GDM1 (cell line): Measurements from ENCODE around the gene NDC1.
"Not testable (repeated sequence)": the region's sequence is repeated elsewhere in the genome, so short reads cannot be mapped to it uniquely, and the experiment has no call there.

Experiments
- DNase-seq: peaks from one replicate; lab custom pipeline; 2025; lab: John Stamatoyannopoulos, UW

The NDC1 gene

GRCh38 chr1:53825306-53825705 is 12.8 kb downstream of the NDC1 start:
- no peak for DNase-seq

- no peak for DNase-seq
Measured at GRCh38 chr1:53822931-53823330, 15.2 kb downstream of the NDC1 start.

GRCh38 chr1:53821380-53821779 is 16.7 kb downstream of the NDC1 start:
- DNase-seq = no peak

GRCh38 chr1:53819387-53819786 is 18.7 kb downstream of the NDC1 start:
- DNase-seq = no peak

- not testable (repeated sequence) for DNase-seq
Measured at GRCh38 chr1:53816584-53816983, 21.5 kb downstream of the NDC1 start.

- DNase-seq = not testable (repeated sequence)
Measured at GRCh38 chr1:53815484-53815883, 22.6 kb downstream of the NDC1 start.

- DNase-seq = no peak
Measured at GRCh38 chr1:53811414-53811851, 26.7 kb downstream of the NDC1 start.

- no peak for DNase-seq
Measured at GRCh38 chr1:53810497-53810896, 27.6 kb downstream of the NDC1 start.

GRCh38 chr1:53810007-53810406 is 28.1 kb downstream of the NDC1 start:
- DNase-seq = no peak

GRCh38 chr1:53807916-53808315 is 30.2 kb downstream of the NDC1 start:
- no peak for DNase-seq

- no peak for DNase-seq
Measured at GRCh38 chr1:53804791-53805505, 33.1 kb downstream of the NDC1 start.

- no peak for DNase-seq
Measured at GRCh38 chr1:53804181-53804580, 33.9 kb downstream of the NDC1 start.

- DNase-seq = no peak
Measured at GRCh38 chr1:53800621-53801020, 37.5 kb downstream of the NDC1 start.

GRCh38 chr1:53799141-53799540 is 39.0 kb downstream of the NDC1 start:
- DNase-seq = no peak

GRCh38 chr1:53792806-53793205 is 45.3 kb downstream of the NDC1 start:
- DNase-seq = no peak

- DNase-seq = no peak
Measured at GRCh38 chr1:53787655-53788054, 50.4 kb downstream of the NDC1 start.

GRCh38 chr1:53783056-53783455 is 55.0 kb downstream of the NDC1 start:
- no peak for DNase-seq

GRCh38 chr1:53781654-53782053 is 56.4 kb downstream of the NDC1 start:
- no peak for DNase-seq

- DNase-seq = no peak
Measured at GRCh38 chr1:53777272-53777671, 60.8 kb downstream of the NDC1 start.

- DNase-seq = no peak
Measured at GRCh38 chr1:53771648-53772047, 66.4 kb downstream of the NDC1 start.

GRCh38 chr1:53769780-53770179 is 68.3 kb downstream of the NDC1 start:
- DNase-seq = no peak

- DNase-seq = no peak
Measured at GRCh38 chr1:53769184-53769583, 68.9 kb downstream of the NDC1 start.

- DNase-seq = no peak
Measured at GRCh38 chr1:53766831-53767405, 71.2 kb downstream of the NDC1 start.

- DNase-seq = no peak
Measured at GRCh38 chr1:53766194-53766742, 71.8 kb downstream of the NDC1 start.
